Stimulated activated CD4-positive, alpha-beta T cell treated with anti-CD3 and anti-CD28 coated beads, Interleukin-4, amount 100 ng/mL, for 48 hours (primary cell): ENCODE measurements around the gene CLCA4.
"Not testable (repeated sequence)": the region's sequence is repeated elsewhere in the genome, so short reads cannot be mapped to it uniquely, and the experiment has no call there.

Experiments used
- DNase-seq, 2 donors: peaks; one replicate each; pipeline ENCODE4 v3.0.0-alpha.2; 2020; ENCODE audit warnings: low read depth in 2 of 2

The CLCA4 gene

GRCh38 chr1:86527306-86527705, 19.6 kb upstream of the CLCA4 start:
- no peak for DNase-seq

GRCh38 chr1:86530211-86530845, 16.6 kb upstream of the CLCA4 start:
- DNase-seq, result no peak

- no peak for DNase-seq
Measured at GRCh38 chr1:86537928-86538695, 8.8 kb upstream of the CLCA4 start.

- DNase-seq, result no peak
Measured at GRCh38 chr1:86538775-86539174, 8.1 kb upstream of the CLCA4 start.

- DNase-seq, result no peak
Measured at GRCh38 chr1:86541859-86542258, 5.0 kb upstream of the CLCA4 start.

GRCh38 chr1:86542631-86543030, 4.2 kb upstream of the CLCA4 start:
- DNase-seq, result no peak

- DNase-seq, result no peak
Measured at GRCh38 chr1:86548839-86549238, 2.0 kb downstream of the CLCA4 start.

- no peak for DNase-seq
Measured at GRCh38 chr1:86551305-86551704, 4.4 kb downstream of the CLCA4 start.

- no peak for DNase-seq
Measured at GRCh38 chr1:86552376-86552775, 5.5 kb downstream of the CLCA4 start.

- no peak for DNase-seq
Measured at GRCh38 chr1:86557739-86558138, 10.9 kb downstream of the CLCA4 start.

GRCh38 chr1:86563849-86564248, 17.0 kb downstream of the CLCA4 start:
- DNase-seq, result no peak

- DNase-seq, result no peak
Measured at GRCh38 chr1:86567341-86567740, 20.5 kb downstream of the CLCA4 start.

GRCh38 chr1:86567878-86568277, 21.0 kb downstream of the CLCA4 start:
- DNase-seq, result no peak

GRCh38 chr1:86573763-86574484, 27.0 kb downstream of the CLCA4 start:
- DNase-seq, result no peak

GRCh38 chr1:86581231-86581630, 34.4 kb downstream of the CLCA4 start:
- no peak for DNase-seq

- DNase-seq, result no peak
Measured at GRCh38 chr1:86582161-86582560, 35.3 kb downstream of the CLCA4 start.

GRCh38 chr1:86583032-86583431, 36.2 kb downstream of the CLCA4 start:
- no peak for DNase-seq

GRCh38 chr1:86583593-86583992, 36.7 kb downstream of the CLCA4 start:
- no peak for DNase-seq

- DNase-seq, result no peak
Measured at GRCh38 chr1:86594284-86594770, 47.4 kb downstream of the CLCA4 start.

- no peak for DNase-seq
Measured at GRCh38 chr1:86596224-86596623, 49.3 kb downstream of the CLCA4 start.

- no peak for DNase-seq
Measured at GRCh38 chr1:86596741-86597290, 49.9 kb downstream of the CLCA4 start.

GRCh38 chr1:86606080-86606479, 59.2 kb downstream of the CLCA4 start:
- DNase-seq, result not testable (repeated sequence)
